ENCODE measurements around the gene NDUFC1. TPM values are rescaled to one million over a fixed set of nuclear protein-coding genes. Genes with fewer than 3 reads are reported as not detected.

NDUFC1 gene
- total RNA-seq, 1 donor: 15.6 TPM

DNA sequence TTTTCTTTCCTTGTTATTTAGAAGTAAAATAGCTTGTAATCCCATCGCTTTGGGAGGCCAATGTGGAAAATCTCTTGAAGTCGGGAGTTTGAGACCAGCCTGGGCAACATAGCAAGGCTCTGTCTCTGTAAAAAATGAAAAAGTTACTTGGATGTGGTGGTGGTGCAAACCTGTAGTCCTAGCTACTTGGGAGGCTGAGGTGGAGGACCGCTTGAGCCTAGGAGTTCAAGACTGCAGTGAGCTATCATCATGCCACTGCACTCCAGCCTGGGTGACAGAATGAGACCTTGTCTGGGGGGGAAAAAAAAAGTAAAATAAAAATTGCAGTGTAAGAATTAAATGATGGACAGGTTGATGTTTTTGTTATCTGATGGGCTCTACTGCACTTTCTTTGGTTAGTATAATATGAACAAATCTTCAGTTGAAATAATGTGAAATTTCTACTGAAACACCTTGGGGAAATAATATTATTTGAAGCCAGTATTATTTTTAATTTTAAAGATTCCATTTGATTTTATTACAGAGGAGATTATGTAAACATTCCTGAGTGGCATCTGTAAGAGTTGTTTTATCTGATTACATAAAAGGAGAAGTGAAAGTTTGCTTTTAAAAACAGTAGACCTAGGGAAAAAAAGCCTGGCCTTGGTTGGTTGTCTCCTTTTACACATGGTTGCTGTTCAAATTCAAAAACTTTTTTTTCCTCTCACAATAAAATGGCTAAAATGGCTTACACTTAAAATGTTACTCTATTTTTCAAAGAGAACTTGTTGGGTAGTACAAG, 10.5 kb upstream of the NDUFC1 start:
- Histone ChIP-seq H3K4me3 (ENCODE audit: low read length) (no peak overlapping the region), H3K27me3 (ENCODE audit: insufficient read depth, low read length) (no peaks in the 10 kb centered on the region), H3K4me1 (ENCODE audit: insufficient read depth, low read length) (peaks cover 40% of the 10 kb centered on the region), H3K9me3 (ENCODE audit: low read depth, low read length) (no peaks in the 10 kb centered on the region)

DNA sequence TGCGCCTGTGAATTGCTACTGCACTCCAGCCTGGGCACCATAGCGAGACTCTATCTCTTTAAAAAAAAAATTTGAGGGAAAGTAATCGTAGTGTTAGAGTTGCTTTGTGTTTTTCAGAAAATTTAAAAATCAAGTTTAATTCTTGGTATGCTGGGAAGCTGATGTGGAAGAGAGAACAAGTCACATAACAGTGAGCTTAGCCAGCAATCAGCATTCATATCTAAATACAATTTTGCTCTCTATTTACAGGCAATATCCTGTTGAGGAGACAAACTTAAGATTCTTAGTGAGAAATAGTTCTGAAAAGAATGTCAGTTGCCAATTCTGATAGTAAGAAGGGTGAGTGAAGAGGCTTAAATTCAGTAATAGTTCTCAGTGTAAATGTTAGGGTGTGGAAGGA, 9.6 kb upstream of the NDUFC1 start:
- Histone ChIP-seq H3K4me3 (ENCODE audit: low read length) (no peak overlapping the region), H3K9me3 (ENCODE audit: low read depth, low read length) (no peaks in the 10 kb centered on the region), H3K27me3 (ENCODE audit: insufficient read depth, low read length) (no peaks in the 10 kb centered on the region), H3K4me1 (ENCODE audit: insufficient read depth, low read length) (peaks cover 42% of the 10 kb centered on the region)

DNA sequence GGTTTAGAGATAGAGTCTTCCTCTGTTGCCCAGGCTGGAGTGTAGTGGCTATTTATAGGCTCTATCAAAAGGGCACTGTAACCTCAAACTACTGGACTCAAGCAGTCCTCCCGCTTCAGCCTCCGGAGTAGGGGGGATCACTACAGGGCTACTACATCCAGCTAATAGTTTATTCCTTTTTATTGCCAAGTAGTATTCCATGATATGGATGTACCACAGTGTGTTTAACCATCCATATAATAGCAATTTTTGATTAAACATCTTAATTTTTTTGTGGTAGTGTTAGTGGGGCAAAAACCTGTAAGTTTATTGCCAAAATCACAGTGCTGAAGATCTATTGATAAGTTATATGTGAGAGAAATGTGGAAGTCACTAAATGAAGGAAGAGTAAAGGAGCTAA, 2.6 kb upstream of the NDUFC1 start:
- Histone ChIP-seq H3K9me3 (ENCODE audit: low read depth, low read length) (no peaks in the 10 kb centered on the region), H3K4me1 (ENCODE audit: insufficient read depth, low read length) (peaks cover 25% of the 10 kb centered on the region)

DNA sequence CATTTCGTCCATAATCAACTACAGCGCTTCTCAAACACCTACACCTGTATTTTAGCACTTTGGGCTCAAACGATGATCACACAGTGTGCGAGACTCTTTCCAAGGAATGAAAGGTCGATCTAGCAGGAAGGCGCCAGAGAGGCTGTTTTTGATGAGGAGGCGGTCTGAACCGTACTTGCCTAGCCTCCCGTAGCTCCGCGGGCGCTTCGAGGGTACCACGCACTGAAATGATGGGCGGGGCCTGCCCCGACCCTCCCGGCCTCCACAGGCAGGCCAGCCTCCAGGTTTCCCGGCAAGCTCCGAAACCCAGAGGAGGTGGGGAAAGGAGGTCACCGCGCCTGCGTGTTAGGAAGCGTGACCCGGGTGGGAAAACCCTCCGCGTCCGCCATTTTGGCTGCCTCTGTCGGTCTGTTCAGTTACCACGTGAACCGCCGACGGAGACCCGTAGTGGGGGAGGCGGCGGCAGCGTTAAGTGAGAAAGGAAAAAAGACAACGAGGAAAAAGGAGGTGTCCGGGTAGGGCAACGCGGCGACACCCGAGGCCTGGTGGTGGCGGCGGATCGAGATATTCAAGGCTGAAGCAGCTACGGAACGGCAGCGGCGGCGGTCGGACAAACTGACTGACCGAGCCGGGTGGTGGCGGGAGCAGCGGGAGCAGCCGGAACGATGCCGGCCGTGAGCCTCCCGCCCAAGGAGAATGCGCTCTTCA, 1.0 kb downstream of the NDUFC1 start, which contains the start of gene NAA15:
Gene NAA15, plus strand, starts transcription at position 393 of the 708 bp plus-strand sequence. Its CDS starts 273 bp downstream, at position 666.
- Histone ChIP-seq H3K9me3 (ENCODE audit: low read depth, low read length) (no peaks in the 10 kb centered on the region), H3K27me3 (ENCODE audit: insufficient read depth, low read length) (no peaks in the 10 kb centered on the region), H3K4me3 (ENCODE audit: low read length) (peak within 1 kb of the TSS; percentile 92), H3K4me1 (ENCODE audit: insufficient read depth, low read length) (peaks cover 30% of the 10 kb centered on the region)

More for the DNA sequence above, 2.6 kb upstream of the NDUFC1 start:
- H3K27me3 ChIP-seq (ENCODE audit: insufficient read depth, low read length): no peaks in the 10 kb centered on the region
- no peak overlapping the region for H3K4me3 ChIP-seq (ENCODE audit: low read length)

DNA sequence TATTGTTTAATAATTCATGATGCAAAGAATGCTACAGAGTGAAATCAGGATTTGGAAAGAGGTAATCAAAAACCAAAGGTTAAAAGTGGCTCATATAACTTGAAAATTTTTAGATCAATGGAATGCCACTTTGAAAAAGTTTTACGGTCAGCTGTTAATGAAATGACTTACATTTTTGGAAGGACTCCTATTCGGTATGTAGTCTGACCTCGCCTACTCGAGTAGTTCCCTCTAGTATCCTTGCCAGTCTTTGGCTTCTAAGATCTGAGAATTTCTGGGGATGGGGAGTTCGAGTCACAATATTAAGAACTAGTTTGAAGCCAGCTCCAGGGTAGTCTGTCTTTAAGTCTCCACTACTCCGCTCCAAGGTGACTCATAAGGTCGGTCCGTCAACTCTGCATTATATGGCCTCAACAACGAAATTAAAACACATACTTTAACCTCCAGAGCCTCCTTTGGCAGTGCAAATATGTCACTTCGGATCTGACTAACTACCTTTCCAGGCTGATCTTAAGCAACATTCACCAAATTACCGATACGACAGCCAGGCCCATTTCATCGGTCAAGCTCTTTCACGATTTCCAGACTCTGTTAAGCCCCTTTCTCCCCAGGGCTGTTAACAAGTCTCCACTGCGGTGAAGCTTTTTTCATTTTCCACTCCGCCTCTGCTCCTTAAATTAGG, 1.7 kb downstream of the NDUFC1 start:
- H3K27me3 ChIP-seq (ENCODE audit: insufficient read depth, low read length): no peaks in the 10 kb centered on the region
- peaks cover 35% of the 10 kb centered on the region for H3K4me1 ChIP-seq (ENCODE audit: insufficient read depth, low read length)
- H3K9me3 ChIP-seq (ENCODE audit: low read depth, low read length): no peaks in the 10 kb centered on the region
- peak overlapping the region; percentile 92 for H3K4me3 ChIP-seq (ENCODE audit: low read length)

DNA sequence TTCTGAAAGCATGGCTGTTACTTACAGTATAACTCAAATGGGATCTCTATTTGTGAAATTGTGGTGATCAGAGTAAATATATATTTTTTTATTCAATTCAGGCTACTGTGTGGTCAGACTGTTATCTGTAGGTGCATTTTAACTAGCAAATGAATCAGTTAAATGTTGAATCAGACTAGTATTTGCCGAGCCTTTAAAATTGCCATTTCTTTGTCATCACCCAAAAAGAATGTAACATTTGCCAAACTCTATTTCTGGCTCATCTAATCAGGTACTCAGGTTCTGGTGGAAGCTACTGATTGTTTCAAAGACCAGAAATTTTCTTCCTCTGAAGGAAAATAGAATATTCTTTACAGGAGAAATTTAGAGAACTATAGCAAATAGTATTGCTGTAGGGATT, 2.7 kb downstream of the NDUFC1 start:
- no peaks in the 10 kb centered on the region for H3K27me3 ChIP-seq (ENCODE audit: insufficient read depth, low read length)
- no peaks in the 10 kb centered on the region for H3K9me3 ChIP-seq (ENCODE audit: low read depth, low read length)
- H3K4me1 ChIP-seq (ENCODE audit: insufficient read depth, low read length): peaks cover 37% of the 10 kb centered on the region
- no peak overlapping the region for H3K4me3 ChIP-seq (ENCODE audit: low read length)

DNA sequence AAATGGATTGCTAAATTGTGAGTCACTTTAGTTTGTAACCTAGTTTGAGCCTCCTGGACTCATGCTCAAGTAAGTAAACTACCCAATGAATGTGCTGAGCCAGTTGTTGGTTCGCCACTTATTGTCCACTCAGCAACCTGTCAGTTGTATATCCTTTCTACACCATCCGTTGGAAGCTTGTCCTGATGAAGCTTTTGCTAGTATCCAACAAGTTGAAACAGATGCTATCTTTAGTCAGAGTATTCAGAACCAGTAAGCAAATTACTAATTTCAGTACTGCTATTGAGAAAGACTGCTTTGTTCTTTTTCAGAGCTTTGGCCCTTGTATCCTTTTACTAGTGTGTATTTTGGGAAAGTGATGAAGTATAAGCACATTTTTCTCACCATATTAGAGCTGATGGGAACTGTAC, 5.3 kb downstream of the NDUFC1 start:
- Histone ChIP-seq H3K9me3 (ENCODE audit: low read depth, low read length) (no peaks in the 10 kb centered on the region), H3K27me3 (ENCODE audit: insufficient read depth, low read length) (no peaks in the 10 kb centered on the region), H3K4me3 (ENCODE audit: low read length) (no peak overlapping the region), H3K4me1 (ENCODE audit: insufficient read depth, low read length) (peaks cover 38% of the 10 kb centered on the region)

DNA sequence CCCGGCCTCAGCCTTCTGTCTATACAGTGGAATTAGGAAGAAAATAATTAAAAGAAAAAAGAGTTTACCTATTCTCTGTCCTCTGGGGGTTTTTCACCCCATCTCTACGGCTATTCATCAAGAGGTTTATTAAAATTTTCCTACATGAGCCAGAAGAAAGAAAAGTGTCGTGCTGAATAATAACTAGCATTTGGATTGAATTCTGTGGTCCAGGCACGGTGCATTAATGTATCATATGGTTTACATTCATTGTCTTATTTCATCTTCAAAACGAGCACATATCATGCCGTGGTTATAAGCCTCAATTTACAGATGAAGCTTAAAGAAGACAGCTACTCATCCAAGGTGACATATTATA, 6.4 kb downstream of the NDUFC1 start:
- H3K4me3 ChIP-seq (ENCODE audit: low read length): peak overlapping the region; percentile 90
- H3K4me1 ChIP-seq (ENCODE audit: insufficient read depth, low read length): peaks cover 38% of the 10 kb centered on the region
- H3K9me3 ChIP-seq (ENCODE audit: low read depth, low read length): no peaks in the 10 kb centered on the region
- no peaks in the 10 kb centered on the region for H3K27me3 ChIP-seq (ENCODE audit: insufficient read depth, low read length)

DNA sequence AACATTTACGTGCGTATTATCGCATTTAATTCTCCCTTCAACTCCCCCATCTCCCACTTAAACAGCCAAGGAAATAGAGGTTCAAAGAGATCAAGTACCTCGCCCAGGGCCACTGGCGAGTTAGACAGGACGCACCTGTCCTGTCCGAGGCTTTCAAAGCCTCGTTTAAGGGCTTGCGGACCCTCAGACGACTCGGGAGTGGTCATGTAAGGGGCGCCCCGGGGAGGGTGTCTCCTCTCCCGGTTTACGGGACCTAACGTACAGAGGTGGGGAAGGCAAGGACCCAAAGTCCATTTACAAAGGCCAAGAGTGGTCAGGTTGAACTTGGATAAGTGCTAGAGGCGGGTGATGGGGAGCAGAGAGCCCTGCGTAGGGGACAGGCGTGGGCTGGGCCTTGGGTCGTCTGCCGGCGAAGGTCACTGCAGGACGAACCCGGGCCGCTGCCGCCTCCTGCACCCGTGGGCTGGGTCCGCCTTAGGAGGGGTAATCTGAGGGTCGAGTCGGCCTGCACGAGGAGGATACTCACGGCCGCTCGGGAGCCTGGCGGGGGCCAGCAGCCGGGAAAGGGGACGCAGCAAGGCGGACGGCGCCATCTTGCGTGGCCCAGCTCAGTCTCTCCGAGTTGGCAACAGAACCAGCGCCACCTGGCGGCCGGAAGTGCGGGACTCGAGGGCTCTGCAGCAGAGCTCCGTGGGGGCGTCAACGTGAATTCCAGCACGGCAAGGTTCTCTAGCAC, 6.9 kb downstream of the NDUFC1 start:
- peaks cover 32% of the 10 kb centered on the region for H3K4me1 ChIP-seq (ENCODE audit: insufficient read depth, low read length)
- H3K27me3 ChIP-seq (ENCODE audit: insufficient read depth, low read length): no peaks in the 10 kb centered on the region
- no peaks in the 10 kb centered on the region for H3K9me3 ChIP-seq (ENCODE audit: low read depth, low read length)
- H3K4me3 ChIP-seq (ENCODE audit: low read length): peak overlapping the region; percentile 90

DNA sequence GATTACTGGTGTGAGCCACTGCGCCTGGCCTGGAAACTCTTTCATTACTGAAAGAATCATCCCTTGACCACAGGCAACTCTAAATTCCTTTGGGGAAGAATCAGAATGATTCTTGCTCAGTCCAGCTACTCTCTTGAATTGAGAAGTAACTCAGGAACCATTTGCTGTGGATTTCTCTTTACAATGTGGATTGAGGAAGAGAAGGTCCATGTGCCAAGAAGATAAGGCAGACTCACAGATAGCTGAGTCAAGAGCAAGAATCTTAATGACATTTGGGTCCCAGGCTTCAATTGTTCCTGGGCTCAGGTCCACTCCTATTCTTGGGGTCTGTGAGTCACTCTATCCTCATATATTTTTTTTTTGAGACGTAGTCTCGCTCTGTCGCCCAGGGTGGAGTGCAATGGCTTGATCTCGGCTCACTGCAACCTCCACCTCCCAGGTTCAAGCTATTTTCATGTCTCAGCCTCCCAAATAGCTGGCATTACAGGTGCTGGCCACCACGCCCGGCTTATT, 16.0 kb downstream of the NDUFC1 start:
- Histone ChIP-seq H3K9me3 (ENCODE audit: low read depth, low read length) (no peaks in the 10 kb centered on the region), H3K27me3 (ENCODE audit: insufficient read depth, low read length) (peaks cover 13% of the 10 kb centered on the region), H3K4me3 (ENCODE audit: low read length) (no peak overlapping the region), H3K4me1 (ENCODE audit: insufficient read depth, low read length) (no peaks in the 10 kb centered on the region)

DNA sequence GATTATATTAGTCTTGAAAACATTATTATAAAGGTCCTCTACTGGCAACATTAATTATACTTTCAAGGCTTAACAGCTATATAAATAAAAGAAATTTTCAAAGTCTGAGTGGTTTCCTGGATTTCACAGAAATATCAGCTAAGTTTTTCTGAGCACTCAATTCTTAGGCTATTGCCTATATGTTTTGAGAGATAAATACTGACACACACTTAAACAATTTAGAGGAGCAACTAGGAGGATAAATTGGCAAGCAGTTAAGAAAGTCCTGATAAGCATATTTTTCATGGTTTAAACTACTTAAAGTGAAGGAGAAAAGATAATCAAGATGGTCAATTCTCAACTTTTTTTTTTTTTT, 19.6 kb downstream of the NDUFC1 start:
- H3K27me3 ChIP-seq (ENCODE audit: insufficient read depth, low read length): peaks cover 48% of the 10 kb centered on the region
- no peak overlapping the region for H3K4me3 ChIP-seq (ENCODE audit: low read length)
- H3K4me1 ChIP-seq (ENCODE audit: insufficient read depth, low read length): peaks cover 19% of the 10 kb centered on the region
- no peaks in the 10 kb centered on the region for H3K9me3 ChIP-seq (ENCODE audit: low read depth, low read length)

DNA sequence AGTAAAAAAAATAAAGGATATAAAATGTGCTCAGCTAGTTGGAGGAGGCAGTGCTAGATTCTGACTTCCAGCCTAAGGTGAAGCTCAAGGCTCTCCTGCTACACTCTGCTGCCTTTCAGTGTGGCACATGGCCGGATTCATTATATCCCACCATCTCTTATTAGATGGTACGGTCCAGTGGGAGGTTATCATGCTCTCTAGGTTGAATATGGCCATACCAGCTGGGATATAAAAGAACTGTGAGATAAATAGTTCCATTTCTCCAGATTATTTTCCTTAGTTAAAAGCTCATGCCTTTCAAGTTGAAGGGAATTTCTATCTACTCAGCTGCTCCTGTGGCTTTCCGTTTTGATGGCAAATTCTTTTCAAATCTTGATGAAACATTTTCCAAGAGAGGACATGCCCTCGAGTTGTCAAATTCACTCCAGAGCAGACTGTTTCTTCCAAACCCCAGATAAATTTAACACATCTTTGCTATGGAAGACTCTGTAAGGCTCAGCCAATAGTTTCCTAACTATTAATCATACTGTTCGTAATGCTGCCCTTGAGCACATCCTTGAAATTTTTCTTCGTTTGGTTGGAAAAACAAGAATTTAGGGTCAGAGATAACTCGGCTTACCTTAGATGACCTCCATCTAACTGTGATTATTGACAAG, 20.1 kb downstream of the NDUFC1 start:
- Histone ChIP-seq H3K4me1 (ENCODE audit: insufficient read depth, low read length) (peaks cover 19% of the 10 kb centered on the region), H3K9me3 (ENCODE audit: low read depth, low read length) (no peaks in the 10 kb centered on the region), H3K4me3 (ENCODE audit: low read length) (no peak overlapping the region), H3K27me3 (ENCODE audit: insufficient read depth, low read length) (peaks cover 53% of the 10 kb centered on the region)

DNA sequence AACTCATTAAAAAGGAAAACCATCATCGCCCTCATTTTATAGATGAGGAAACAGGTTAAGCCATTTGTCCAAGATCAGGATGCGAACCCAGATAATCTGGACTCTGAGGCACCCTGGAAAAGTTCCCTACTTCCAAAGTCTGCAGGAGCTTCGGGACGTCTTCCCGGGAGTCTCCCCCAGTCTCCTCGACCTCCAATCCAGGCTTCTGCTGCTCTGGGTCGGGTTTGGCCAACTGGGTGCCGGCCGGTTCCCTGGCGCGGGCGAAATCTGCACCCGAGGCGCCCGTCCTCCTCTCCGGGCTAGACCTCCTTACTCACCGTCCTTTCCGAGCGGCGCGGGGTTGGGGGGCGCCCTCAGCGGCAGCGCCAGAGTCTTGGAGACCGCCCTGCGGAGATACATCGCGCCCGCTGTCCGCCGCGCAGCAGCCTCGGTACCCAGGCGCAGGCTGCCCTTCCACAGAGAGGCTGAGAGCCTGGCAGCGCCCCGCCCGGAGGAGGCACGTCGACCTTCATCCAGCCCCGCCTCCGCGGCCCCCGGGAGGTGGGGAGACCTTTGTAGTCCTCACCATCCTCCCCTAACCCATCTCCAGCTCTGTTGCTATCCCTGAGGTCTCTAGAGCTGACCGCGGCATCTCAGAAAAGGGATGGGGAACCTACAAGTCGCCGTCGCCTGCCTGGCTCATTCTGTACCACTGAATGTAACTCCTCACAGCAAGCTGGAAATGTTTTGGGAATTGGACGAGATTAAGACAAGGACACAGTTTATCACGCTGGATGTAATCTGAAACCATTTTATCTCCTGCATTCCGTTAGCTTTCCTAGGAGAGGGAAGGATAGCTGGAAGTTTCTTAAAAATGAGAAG, 22.3 kb downstream of the NDUFC1 start, which contains the start of gene MGARP:
Gene MGARP, minus strand, starts transcription at position 466 of the 861 bp plus-strand sequence. Its CDS starts 67 bp downstream, at position 399.
- Histone ChIP-seq H3K27me3 (ENCODE audit: insufficient read depth, low read length) (peaks cover 72% of the 10 kb centered on the region), H3K9me3 (ENCODE audit: low read depth, low read length) (no peaks in the 10 kb centered on the region), H3K4me1 (ENCODE audit: insufficient read depth, low read length) (peaks cover 19% of the 10 kb centered on the region), H3K4me3 (ENCODE audit: low read length) (peak within 1 kb of the TSS; percentile 22)
